DOHH2 (cell line): ENCODE measurements around the gene CTIF.

Experiments used
- CTCF ChIP-seq: fragments of 200-600 bp; sonication (generic); IDR thresholded peaks from one replicate; pipeline ENCODE4 v1.5.1; 2014; ENCODE audit warnings: antibody characterized with exemption, mild to moderate bottlenecking, low read depth, low read length; ENCODE audit not compliant: poor library complexity, severe bottlenecking
- EZH2phosphoT487 ChIP-seq: fragments of 200-600 bp; sonication (generic); IDR thresholded peaks from 2 replicates; pipeline ENCODE4 v1.6.1; 2017; ENCODE audit warnings: borderline replicate concordance, mild to moderate bottlenecking, antibody characterized with exemption, low read length, moderate library complexity, mixed read lengths

GRCh38 chr18:48908916-48909315 lies 370.1 kb downstream of the CTIF start:
- no peak for TF ChIP-seq CTCF
- no peak for TF ChIP-seq EZH2phosphoT487
